PC-9 (cell line): ENCODE measurements around the gene G2E3.

Experiments
- CTCF ChIP-seq: fragments of 200-600 bp; sonication (generic); conservative IDR thresholded peaks from 2 replicates; pipeline ENCODE4 v1.6.1; 2017; ENCODE audit warnings: mixed run types, antibody characterized with exemption, mild to moderate bottlenecking, moderate library complexity
- EZH2 ChIP-seq: fragments of 200-600 bp; sonication (generic); IDR thresholded peaks from 2 replicates; pipeline ENCODE4 v1.8.0; 2017; ENCODE audit warnings: antibody characterized with exemption, low read depth

DNA sequence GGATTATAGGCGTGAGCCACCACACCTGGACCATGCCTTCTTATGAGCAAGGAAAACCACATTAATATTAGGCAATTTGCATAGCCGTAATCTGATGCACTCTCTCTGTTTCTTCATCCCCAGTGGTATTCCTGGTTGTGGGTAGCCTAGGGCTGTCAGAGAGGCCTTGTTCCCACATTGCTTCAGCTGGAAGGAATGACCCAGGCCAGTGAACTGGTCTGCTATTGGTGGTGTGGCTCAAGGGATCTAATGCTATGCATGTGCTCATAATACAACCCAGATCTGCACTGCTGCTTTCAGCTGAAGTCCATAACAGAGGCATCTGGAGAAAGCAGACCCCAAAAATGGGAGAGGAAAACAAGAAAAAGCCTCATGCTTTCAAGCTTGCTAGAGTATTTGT is 33.1 kb upstream of the G2E3 start:
- TF ChIP-seq CTCF (no peak), EZH2 (no peak)
